ENCODE data around the gene LUZP1. TPM values are rescaled to one million over a fixed set of nuclear protein-coding genes. Genes with fewer than 3 reads are reported as not detected.

LUZP1 gene
- total and polyA plus RNA-seq, 2 donors (not counting 3 experiments of a cell fraction or from before 2014, with no cell fraction given) = 26.3 to 82.4 TPM

DNA sequence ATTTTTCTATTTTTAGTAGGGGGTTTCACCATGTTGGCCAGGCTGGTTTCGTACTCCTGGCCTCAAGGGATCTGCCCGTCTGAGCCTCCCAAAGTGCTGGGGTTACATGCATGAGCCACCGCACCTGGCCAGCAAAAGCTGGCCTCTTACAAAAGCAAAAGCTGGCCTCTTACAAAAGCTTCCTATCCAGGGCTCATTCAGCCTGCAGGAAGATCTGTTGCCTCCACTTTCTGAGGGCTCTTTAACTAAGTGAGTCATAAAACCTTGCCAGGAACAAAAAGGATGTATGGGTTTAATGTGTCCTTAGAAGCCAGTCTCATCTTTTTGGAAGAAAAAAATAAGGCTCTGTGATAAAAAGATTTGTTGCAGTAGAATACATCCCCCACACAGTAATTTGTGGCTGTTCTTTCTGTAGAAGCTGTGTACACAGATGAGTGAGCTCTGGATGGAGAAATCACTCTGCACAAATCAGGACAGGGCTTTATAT is 33.6 kb upstream of the LUZP1 start:
- dilution Hi-C loops (cut with MboI; ENCODE audit: extremely low pct_ligation_motif_present, low sequenced_read_pairs) = no loop called here
- POLR2A ChIA-PET = no interaction called here

DNA sequence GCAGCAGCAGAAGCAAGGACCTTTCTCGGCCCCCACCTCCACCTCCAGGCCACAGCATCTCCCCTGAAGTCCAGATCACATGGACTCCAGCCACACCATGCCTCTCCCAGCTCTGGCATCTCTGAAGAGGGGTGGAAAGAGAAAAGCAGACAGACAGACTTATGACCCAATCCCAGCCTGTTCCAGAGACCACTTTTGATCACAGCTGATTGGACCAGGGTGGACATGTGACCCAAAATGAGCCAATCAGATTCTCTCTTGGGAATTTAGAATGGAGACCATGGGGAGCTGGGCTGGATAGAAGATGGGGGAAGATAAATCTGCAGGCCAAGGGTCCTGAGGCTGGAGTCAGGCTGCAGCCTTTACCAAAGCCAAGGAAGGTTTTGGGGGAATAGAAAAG is 32.2 kb upstream of the LUZP1 start:
- TF ChIP-seq, protein P1, sequence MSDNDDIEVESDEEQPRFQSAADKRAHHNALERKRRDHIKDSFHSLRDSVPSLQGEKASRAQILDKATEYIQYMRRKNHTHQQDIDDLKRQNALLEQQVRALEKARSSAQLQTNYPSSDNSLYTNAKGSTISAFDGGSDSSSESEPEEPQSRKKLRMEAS (IDR thresholded peaks at IDR 0.05; ENCODE audit: insufficient read depth, insufficient read length) = no peak
- TF ChIP-seq EZH2 (IDR thresholded peaks at IDR 0.05; ENCODE audit: borderline replicate concordance, low read depth, low read length, severe bottlenecking) (no peak), JUN (IDR thresholded peaks at IDR 0.05; ENCODE audit: borderline replicate concordance, insufficient read depth, insufficient read length, low read depth) (no peak), GATA2 (IDR thresholded peaks at IDR 0.05; ENCODE audit: insufficient read depth, insufficient read length, low read depth, low read length) (no peak), MYC (IDR thresholded peaks at IDR 0.05; ENCODE audit: low read depth, low read length) (no peak), FOS (IDR thresholded peaks at IDR 0.05; ENCODE audit: borderline replicate concordance, insufficient read depth, low read length) (no peak), POLR2AphosphoS5 (IDR thresholded peaks at IDR 0.05; ENCODE audit: insufficient read depth, low read depth, low read length) (no peak), POLR2A (IDR thresholded peaks at IDR 0.05; ENCODE audit: low read depth, low read length) (no peak)
- TF ChIP-seq, protein P2, sequence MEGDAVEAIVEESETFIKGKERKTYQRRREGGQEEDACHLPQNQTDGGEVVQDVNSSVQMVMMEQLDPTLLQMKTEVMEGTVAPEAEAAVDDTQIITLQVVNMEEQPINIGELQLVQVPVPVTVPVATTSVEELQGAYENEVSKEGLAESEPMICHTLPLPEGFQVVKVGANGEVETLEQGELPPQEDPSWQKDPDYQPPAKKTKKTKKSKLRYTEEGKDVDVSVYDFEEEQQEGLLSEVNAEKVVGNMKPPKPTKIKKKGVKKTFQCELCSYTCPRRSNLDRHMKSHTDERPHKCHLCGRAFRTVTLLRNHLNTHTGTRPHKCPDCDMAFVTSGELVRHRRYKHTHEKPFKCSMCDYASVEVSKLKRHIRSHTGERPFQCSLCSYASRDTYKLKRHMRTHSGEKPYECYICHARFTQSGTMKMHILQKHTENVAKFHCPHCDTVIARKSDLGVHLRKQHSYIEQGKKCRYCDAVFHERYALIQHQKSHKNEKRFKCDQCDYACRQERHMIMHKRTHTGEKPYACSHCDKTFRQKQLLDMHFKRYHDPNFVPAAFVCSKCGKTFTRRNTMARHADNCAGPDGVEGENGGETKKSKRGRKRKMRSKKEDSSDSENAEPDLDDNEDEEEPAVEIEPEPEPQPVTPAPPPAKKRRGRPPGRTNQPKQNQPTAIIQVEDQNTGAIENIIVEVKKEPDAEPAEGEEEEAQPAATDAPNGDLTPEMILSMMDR (IDR thresholded peaks at IDR 0.05; ENCODE audit: extremely low read depth in 1 of 2, insufficient read depth in 1 of 2, low read depth in 1 of 2, low read length in 2 of 2) = no peak
- POLR2A ChIA-PET = no interaction called here
- Histone ChIP-seq H3K36me3 (ENCODE audit: control insufficient read depth in 2 of 2, extremely low read depth in 1 of 2, insufficient read depth in 2 of 2, low read length in 2 of 2) (no peaks in the 10 kb centered on the region), H3K9me3 (replicated peaks; ENCODE audit: control insufficient read depth, insufficient read depth, low read length) (no peaks in the 10 kb centered on the region), H3K4me3 (replicated peaks in 1 of 3; ENCODE audit: insufficient read depth in 1 of 3, low read depth in 1 of 3, low read length in 3 of 3) (no peak overlapping the region), H3K9ac (replicated peaks; ENCODE audit: extremely low read depth, insufficient read depth, low read length) (no peak overlapping the region), H4K20me1 (replicated peaks; ENCODE audit: control insufficient read depth, extremely low read depth, insufficient read depth, low read length) (no peaks in the 10 kb centered on the region), H3K4me2 (ENCODE audit: insufficient read depth, low read length) (no peak overlapping the region), H3K27ac (ENCODE audit: insufficient read depth, low read depth, low read length) (no peak overlapping the region), H3K4me1 (ENCODE audit: control insufficient read depth, extremely low read depth, insufficient read depth, low read length) (peaks cover 19% of the 10 kb centered on the region), H3K9me1 (replicated peaks; ENCODE audit: control insufficient read depth, extremely low read depth, insufficient read depth, low read length) (no peaks in the 10 kb centered on the region), H2AFZ (ENCODE audit: low read depth, low read length) (no peak overlapping the region), H3K79me2 (ENCODE audit: control insufficient read depth, insufficient read depth, low read length) (no peaks in the 10 kb centered on the region), H3K27me3 (ENCODE audit: control insufficient read depth in 2 of 2, insufficient read depth in 2 of 2, low read length in 2 of 2) (no peaks in the 10 kb centered on the region)
- DNase-seq (ENCODE audit: low read depth, low spot score) = no peak
- intact Hi-C loops (cut with micrococcal nuclease) = no loop called here
- no peak for FAIRE-seq
- dilution Hi-C loops (cut with MboI; ENCODE audit: extremely low pct_ligation_motif_present, low sequenced_read_pairs) = no loop called here
- no TSS peak for BruUV-seq (replicated peaks)
- CTCF ChIA-PET = interaction anchor here (0.9 to 1.8 kb wide), 2 partner anchors 15 to 16 kb away, joined by 4 to 8 read pairs; no protein-coding TSS in a partner anchor

More for the DNA sequence above, 33.6 kb upstream of the LUZP1 start:
- H3K36me3 ChIP-seq (ENCODE audit: control insufficient read depth in 2 of 2, extremely low read depth in 1 of 2, insufficient read depth in 2 of 2, low read length in 2 of 2) = no peaks in the 10 kb centered on the region
- intact Hi-C loops (cut with micrococcal nuclease) = no loop called here
- no peak for TF ChIP-seq POLR2AphosphoS5 (IDR thresholded peaks at IDR 0.05; ENCODE audit: insufficient read depth, low read depth, low read length)
- TF ChIP-seq, protein P1 (IDR thresholded peaks at IDR 0.05; ENCODE audit: insufficient read depth, insufficient read length) = no peak
- H3K4me3 ChIP-seq (replicated peaks in 1 of 3; ENCODE audit: insufficient read depth in 1 of 3, low read depth in 1 of 3, low read length in 3 of 3) = no peak overlapping the region
- no peak for FAIRE-seq
- no peaks in the 10 kb centered on the region for H3K9me3 ChIP-seq (replicated peaks; ENCODE audit: control insufficient read depth, insufficient read depth, low read length)
- H3K27ac ChIP-seq (ENCODE audit: insufficient read depth, low read depth, low read length) = no peak overlapping the region
- H3K79me2 ChIP-seq (ENCODE audit: control insufficient read depth, insufficient read depth, low read length) = no peaks in the 10 kb centered on the region
- BruUV-seq (replicated peaks) = no TSS peak
- no peaks in the 10 kb centered on the region for H3K9me1 ChIP-seq (replicated peaks; ENCODE audit: control insufficient read depth, extremely low read depth, insufficient read depth, low read length)
- H2AFZ ChIP-seq (ENCODE audit: low read depth, low read length) = no peak overlapping the region
- DNase-seq (ENCODE audit: low read depth, low spot score) = no peak
- no peaks in the 10 kb centered on the region for H3K27me3 ChIP-seq (ENCODE audit: control insufficient read depth in 2 of 2, insufficient read depth in 2 of 2, low read length in 2 of 2)
- peaks cover 10% of the 10 kb centered on the region for H3K4me1 ChIP-seq (ENCODE audit: control insufficient read depth, extremely low read depth, insufficient read depth, low read length)
- no peak overlapping the region for H3K9ac ChIP-seq (replicated peaks; ENCODE audit: extremely low read depth, insufficient read depth, low read length)
- CTCF ChIA-PET = interaction anchor here (0.8 to 1.8 kb wide), 4 partner anchors 10 to 103 kb away, joined by 3 to 8 read pairs (median 4); partner anchors contain the start of gene HTR1D
- no peak overlapping the region for H3K4me2 ChIP-seq (ENCODE audit: insufficient read depth, low read length)
- no peaks in the 10 kb centered on the region for H4K20me1 ChIP-seq (replicated peaks; ENCODE audit: control insufficient read depth, extremely low read depth, insufficient read depth, low read length)
